Measurements from ENCODE around the gene ACTR5.
A peak's percentile ranks its signal among the peaks of the same experiment; 100 is the strongest.

ACTR5 gene

GRCh38 chr20:38730989-38731737 lies 17.1 kb upstream of the ACTR5 start:
- CTCF ChIA-PET, result interaction anchor here (0.6 to 2.6 kb wide), 19 partner anchors 8 to 97 kb away, joined by 3 to 14 read pairs (median 5); partner anchors contain the start of genes ACTR5 and SLC32A1
- no peak for DNase-seq (ENCODE audit: low read depth, low spot score)
- POLR2A ChIA-PET, result no interaction called here
- H3K4me3 ChIP-seq (ENCODE audit: low read depth, low read length), result peak overlapping the region; percentile 32
- TF ChIP-seq CTCF (IDR thresholded peaks at IDR 0.05; ENCODE audit: insufficient read depth, low read length, missing control alignments), result peak; percentile 97

GRCh38 chr20:38731738-38732113 lies 16.5 kb upstream of the ACTR5 start:
- DNase-seq (ENCODE audit: low read depth, low spot score), result no peak
- CTCF ChIA-PET, result interaction anchor here (1.0 to 2.6 kb wide), 15 partner anchors 8 to 162 kb away, joined by 3 to 14 read pairs (median 6); partner anchors contain the start of genes ACTR5 and SLC32A1
- no peak for TF ChIP-seq CTCF (IDR thresholded peaks at IDR 0.05; ENCODE audit: insufficient read depth, low read length, missing control alignments)
- POLR2A ChIA-PET, result no interaction called here
- H3K4me3 ChIP-seq (ENCODE audit: low read depth, low read length), result no peak overlapping the region

- CTCF ChIA-PET, result interaction anchor here (0.8 to 2.6 kb wide), 11 partner anchors 9 to 161 kb away, joined by 3 to 14 read pairs (median 4); partner anchors contain the start of genes ACTR5 and SLC32A1
- POLR2A ChIA-PET, result no interaction called here
- no peak overlapping the region for H3K4me3 ChIP-seq (ENCODE audit: low read depth, low read length)
- TF ChIP-seq CTCF (IDR thresholded peaks at IDR 0.05; ENCODE audit: insufficient read depth, low read length, missing control alignments), result no peak
- DNase-seq (ENCODE audit: low read depth, low spot score), result no peak
Observed at GRCh38 chr20:38732981-38733380, 15.3 kb upstream of the ACTR5 start.

GRCh38 chr20:38735172-38735571 lies 13.1 kb upstream of the ACTR5 start:
- POLR2A ChIA-PET, result no interaction called here
- no peak for DNase-seq (ENCODE audit: low read depth, low spot score)
- no peak overlapping the region for H3K4me3 ChIP-seq (ENCODE audit: low read depth, low read length)
- no peak for TF ChIP-seq CTCF (IDR thresholded peaks at IDR 0.05; ENCODE audit: insufficient read depth, low read length, missing control alignments)
- CTCF ChIA-PET, result interaction anchor here (1.1 to 1.4 kb wide), 2 partner anchors 9 to 16 kb away, joined by 3 to 6 read pairs; no protein-coding TSS in a partner anchor

GRCh38 chr20:38737887-38738286 lies 10.4 kb upstream of the ACTR5 start:
- no peak overlapping the region for H3K4me3 ChIP-seq (ENCODE audit: low read depth, low read length)
- CTCF ChIA-PET, result no interaction called here
- POLR2A ChIA-PET, result no interaction called here
- no peak for TF ChIP-seq CTCF (IDR thresholded peaks at IDR 0.05; ENCODE audit: insufficient read depth, low read length, missing control alignments)
- no peak for DNase-seq (ENCODE audit: low read depth, low spot score)

- no peak overlapping the region for H3K4me3 ChIP-seq (ENCODE audit: low read depth, low read length)
- TF ChIP-seq CTCF (IDR thresholded peaks at IDR 0.05; ENCODE audit: insufficient read depth, low read length, missing control alignments), result no peak
- ChIA-PET CTCF (interaction anchor here (1.0 kb wide), 1 partner anchor 15 kb away, joined by 3 read pairs; no protein-coding TSS in a partner anchor), POLR2A (no interaction called here)
- no peak for DNase-seq (ENCODE audit: low read depth, low spot score)
Observed at GRCh38 chr20:38745757-38746156, 2.5 kb upstream of the ACTR5 start.

Measured in AG04449 (cell line).